ENCODE data around the gene LIM2. TPM values are rescaled to one million over a fixed set of nuclear protein-coding genes. Genes with fewer than 3 reads are reported as not detected.
A peak's percentile ranks its signal among the peaks of the same experiment; 100 is the strongest.

The LIM2 gene
- total RNA-seq, 1 experiment from 2014 or later: not detected

DNA sequence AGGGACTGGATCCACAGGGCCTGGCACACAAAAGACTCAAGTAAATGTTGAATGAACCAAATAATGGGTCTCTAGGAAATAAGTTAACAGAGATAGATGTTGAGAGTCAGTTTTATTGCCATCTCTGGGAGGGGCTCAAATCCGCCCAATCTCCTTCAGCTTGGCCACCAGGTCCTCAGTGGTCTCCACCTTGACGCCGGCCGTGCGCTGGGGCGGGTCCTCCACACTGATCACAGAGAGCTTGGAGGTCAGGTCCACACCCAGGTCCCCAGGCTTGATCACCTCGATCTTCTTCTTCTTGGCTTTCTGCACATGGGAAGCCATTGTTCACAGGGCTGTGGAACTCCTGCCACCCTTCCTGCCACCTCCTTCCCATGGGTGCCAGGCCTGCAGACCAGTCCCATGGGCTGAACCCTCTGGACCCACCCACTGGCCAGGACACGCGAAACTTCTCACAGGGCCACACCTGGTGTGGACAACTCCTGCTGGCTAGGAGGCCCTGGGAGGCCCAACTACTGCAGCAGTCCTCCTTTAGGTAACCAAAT is 42.6 kb downstream of the LIM2 start:
- Histone ChIP-seq H2AFZ (ENCODE audit: low read length) (no peak overlapping the region), H3K27ac (ENCODE audit: low read length) (peak overlapping the region; percentile 69), H3K9me2 (replicated peaks; ENCODE audit: insufficient read depth, low read length) (no peaks in the 10 kb centered on the region), H3K9me3 (ENCODE audit: low read length) (no peaks in the 10 kb centered on the region), H3K27me3 (ENCODE audit: low read length) (no peaks in the 10 kb centered on the region), H3K4me1 (ENCODE audit: low read length) (peaks cover 31% of the 10 kb centered on the region), H3K79me2 (ENCODE audit: low read length) (no peaks in the 10 kb centered on the region), H3K36me3 (ENCODE audit: insufficient read depth, low read length) (peaks cover 15% of the 10 kb centered on the region), H3K4me3 (ENCODE audit: low read length) (no peak overlapping the region), H4K20me1 (ENCODE audit: insufficient read depth, low read depth, low read length) (no peaks in the 10 kb centered on the region), H3K9ac (ENCODE audit: low read length) (peak overlapping the region; percentile 44), H3K4me2 (ENCODE audit: low read depth, low read length, poor library complexity, severe bottlenecking) (peak overlapping the region; percentile 40)
- no peak for DNase-seq

- DNase-seq: peak; percentile 54
- Histone ChIP-seq H3K27ac (ENCODE audit: low read length) (no peak overlapping the region), H3K4me2 (ENCODE audit: low read depth, low read length, poor library complexity, severe bottlenecking) (peak overlapping the region; percentile 40), H3K9ac (ENCODE audit: low read length) (no peak overlapping the region), H3K4me1 (ENCODE audit: low read length) (peaks cover 44% of the 10 kb centered on the region), H3K79me2 (ENCODE audit: low read length) (no peaks in the 10 kb centered on the region), H3K4me3 (ENCODE audit: low read length) (no peak overlapping the region), H3K9me3 (ENCODE audit: low read length) (no peaks in the 10 kb centered on the region), H4K20me1 (ENCODE audit: insufficient read depth, low read depth, low read length) (no peaks in the 10 kb centered on the region), H3K27me3 (ENCODE audit: low read length) (no peaks in the 10 kb centered on the region), H3K36me3 (ENCODE audit: insufficient read depth, low read length) (peaks cover 8% of the 10 kb centered on the region; the same call in 1 of the 2 replicates), H2AFZ (ENCODE audit: low read length) (no peak overlapping the region), H3K9me2 (replicated peaks; ENCODE audit: insufficient read depth, low read length) (no peaks in the 10 kb centered on the region)
Observed at GRCh38 chr19:51342631-51343569, 44.9 kb downstream of the LIM2 start.

DNA sequence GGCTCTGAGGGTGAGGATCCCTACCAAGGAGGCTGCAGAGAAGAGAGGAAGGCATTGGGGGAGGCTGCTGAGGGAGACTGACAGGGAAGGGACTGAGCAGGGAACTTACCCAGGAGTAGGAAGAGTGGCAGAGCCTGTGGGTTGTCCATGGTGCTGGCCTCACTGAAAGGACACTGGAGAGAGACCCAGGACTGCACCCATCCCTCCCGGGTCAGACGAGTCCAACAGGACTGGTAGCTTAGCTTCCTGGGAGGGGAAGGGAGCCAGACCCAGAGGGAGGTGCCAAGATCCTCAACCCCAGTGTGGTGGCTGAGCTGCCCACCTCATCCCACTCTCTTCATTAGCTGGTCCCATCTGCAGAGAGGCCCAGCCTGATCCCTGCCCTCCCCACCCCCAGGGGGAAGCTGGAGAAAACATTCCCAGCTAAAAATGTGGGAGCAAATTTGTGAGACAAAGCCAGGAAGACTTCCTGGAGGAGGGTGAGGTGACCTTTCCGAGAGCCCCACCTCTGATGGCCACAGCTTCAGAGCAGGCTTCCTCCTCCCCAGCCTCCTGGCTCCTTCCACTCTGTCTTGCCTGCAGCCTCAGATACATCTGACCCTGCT is 45.7 kb downstream of the LIM2 start, which contains the start of gene VSIG10L:
VSIG10L (minus strand) TSS at position 164 of the 605 bp plus-strand sequence; CDS start at position 149, 15 bp downstream.
- Histone ChIP-seq H3K36me3 (ENCODE audit: insufficient read depth, low read length) (peaks cover 4% of the 10 kb centered on the region; the same call in 1 of the 2 replicates), H4K20me1 (ENCODE audit: insufficient read depth, low read depth, low read length) (no peaks in the 10 kb centered on the region), H2AFZ (ENCODE audit: low read length) (no peak within 1 kb of the TSS), H3K4me2 (ENCODE audit: low read depth, low read length, poor library complexity, severe bottlenecking) (no peak within 1 kb of the TSS), H3K9me3 (ENCODE audit: low read length) (no peaks in the 10 kb centered on the region), H3K9me2 (replicated peaks; ENCODE audit: insufficient read depth, low read length) (no peaks in the 10 kb centered on the region), H3K79me2 (ENCODE audit: low read length) (no peaks in the 10 kb centered on the region), H3K27ac (ENCODE audit: low read length) (no peak within 1 kb of the TSS), H3K4me3 (ENCODE audit: low read length) (no peak within 1 kb of the TSS), H3K9ac (ENCODE audit: low read length) (no peak within 1 kb of the TSS), H3K4me1 (ENCODE audit: low read length) (peaks cover 44% of the 10 kb centered on the region), H3K27me3 (ENCODE audit: low read length) (no peaks in the 10 kb centered on the region)
- DNase-seq: peak; percentile 55

GRCh38 chr19:51341066-51341465 is 46.7 kb downstream of the LIM2 start:
- Histone ChIP-seq H2AFZ (ENCODE audit: low read length) (no peak overlapping the region), H3K9me3 (ENCODE audit: low read length) (no peaks in the 10 kb centered on the region), H3K27ac (ENCODE audit: low read length) (no peak overlapping the region), H3K36me3 (ENCODE audit: insufficient read depth, low read length) (no peaks in the 10 kb centered on the region; the same call in 1 of the 2 replicates), H3K4me3 (ENCODE audit: low read length) (no peak overlapping the region), H3K27me3 (ENCODE audit: low read length) (no peaks in the 10 kb centered on the region), H3K9ac (ENCODE audit: low read length) (no peak overlapping the region), H3K4me1 (ENCODE audit: low read length) (peaks cover 44% of the 10 kb centered on the region), H3K79me2 (ENCODE audit: low read length) (no peaks in the 10 kb centered on the region), H4K20me1 (ENCODE audit: insufficient read depth, low read depth, low read length) (no peaks in the 10 kb centered on the region), H3K9me2 (replicated peaks; ENCODE audit: insufficient read depth, low read length) (no peaks in the 10 kb centered on the region), H3K4me2 (ENCODE audit: low read depth, low read length, poor library complexity, severe bottlenecking) (no peak overlapping the region)
- no peak for DNase-seq

DNA sequence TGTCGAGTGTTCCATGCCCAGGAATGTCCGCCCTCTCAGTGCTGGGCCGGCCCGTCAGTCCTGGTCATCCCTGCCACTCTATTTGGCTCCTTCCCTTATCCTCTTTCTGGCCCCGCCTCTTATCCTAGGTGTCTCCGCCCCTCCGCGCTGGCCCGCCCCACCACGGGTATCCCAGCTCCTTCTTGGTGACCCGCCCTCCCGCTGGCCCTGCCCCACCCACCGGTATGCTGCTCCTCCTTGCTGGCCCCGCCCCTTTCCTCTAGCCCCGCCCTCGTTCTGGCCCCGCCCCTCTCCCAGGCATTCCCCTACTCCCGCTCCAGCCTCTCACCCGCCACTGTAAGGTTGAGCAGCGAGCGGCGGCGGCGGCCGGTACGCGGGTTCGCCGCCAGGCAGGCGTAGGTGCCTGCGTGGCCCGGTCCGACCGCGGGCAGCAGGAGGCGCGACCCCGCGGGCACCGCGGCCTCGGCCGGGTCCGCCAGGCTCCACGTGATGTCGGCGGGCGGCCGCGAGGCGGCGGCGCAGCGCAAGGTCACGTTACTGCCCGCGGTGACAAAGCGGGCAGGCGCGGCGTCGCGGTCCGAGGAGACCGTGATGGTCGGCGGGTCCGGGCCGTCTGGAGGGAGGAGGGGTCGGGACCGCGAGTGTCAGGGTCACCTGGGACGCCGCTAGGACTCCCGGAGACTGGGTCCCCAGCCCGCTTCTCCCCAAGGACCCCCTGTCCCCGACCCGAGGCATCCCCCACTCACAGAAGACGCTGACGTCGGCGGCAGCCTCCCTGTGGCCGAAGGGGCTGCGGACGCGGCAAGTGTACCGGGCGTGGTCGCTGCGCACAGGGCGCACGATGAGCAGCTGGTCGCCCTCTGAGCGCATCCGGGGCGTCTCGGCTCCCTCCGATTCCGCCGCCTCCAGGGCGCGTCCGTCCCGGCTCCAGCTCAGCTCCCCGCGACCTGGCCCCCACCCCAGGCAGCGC is 47.8 kb downstream of the LIM2 start:
- no peak overlapping the region for H2AFZ ChIP-seq (ENCODE audit: low read length)
- H3K9me2 ChIP-seq (replicated peaks; ENCODE audit: insufficient read depth, low read length): no peaks in the 10 kb centered on the region
- H3K9me3 ChIP-seq (ENCODE audit: low read length): no peaks in the 10 kb centered on the region
- H3K4me2 ChIP-seq (ENCODE audit: low read depth, low read length, poor library complexity, severe bottlenecking): peak overlapping the region; percentile 65
- H3K27ac ChIP-seq (ENCODE audit: low read length): no peak overlapping the region
- no peaks in the 10 kb centered on the region for H3K27me3 ChIP-seq (ENCODE audit: low read length)
- DNase-seq: peak; percentile 97
- no peaks in the 10 kb centered on the region for H3K79me2 ChIP-seq (ENCODE audit: low read length)
- peaks cover 38% of the 10 kb centered on the region for H3K4me1 ChIP-seq (ENCODE audit: low read length)
- H3K36me3 ChIP-seq (ENCODE audit: insufficient read depth, low read length): no peaks in the 10 kb centered on the region
- H4K20me1 ChIP-seq (ENCODE audit: insufficient read depth, low read depth, low read length): no peaks in the 10 kb centered on the region
- H3K4me3 ChIP-seq (ENCODE audit: low read length): peak overlapping the region; percentile 66; the same call in 1 of the 2 replicates
- H3K9ac ChIP-seq (ENCODE audit: low read length): peak overlapping the region; percentile 67; the same call in 1 of the 2 replicates

- no peak overlapping the region for H3K27ac ChIP-seq (ENCODE audit: low read length)
- H3K4me1 ChIP-seq (ENCODE audit: low read length): peaks cover 33% of the 10 kb centered on the region
- no peaks in the 10 kb centered on the region for H4K20me1 ChIP-seq (ENCODE audit: insufficient read depth, low read depth, low read length)
- H3K4me3 ChIP-seq (ENCODE audit: low read length): peak overlapping the region; percentile 66
- no peak for DNase-seq
- H3K9me2 ChIP-seq (replicated peaks; ENCODE audit: insufficient read depth, low read length): no peaks in the 10 kb centered on the region
- H2AFZ ChIP-seq (ENCODE audit: low read length): peak overlapping the region; percentile 50; the same call in 1 of the 2 replicates
- H3K9ac ChIP-seq (ENCODE audit: low read length): peak overlapping the region; percentile 67
- H3K27me3 ChIP-seq (ENCODE audit: low read length): no peaks in the 10 kb centered on the region
- H3K36me3 ChIP-seq (ENCODE audit: insufficient read depth, low read length): no peaks in the 10 kb centered on the region
- H3K79me2 ChIP-seq (ENCODE audit: low read length): no peaks in the 10 kb centered on the region
- H3K9me3 ChIP-seq (ENCODE audit: low read length): no peaks in the 10 kb centered on the region
- peak overlapping the region; percentile 65 for H3K4me2 ChIP-seq (ENCODE audit: low read depth, low read length, poor library complexity, severe bottlenecking)
Observed at GRCh38 chr19:51339313-51339686, 48.5 kb downstream of the LIM2 start.

- Histone ChIP-seq H4K20me1 (ENCODE audit: insufficient read depth, low read depth, low read length) (no peaks in the 10 kb centered on the region), H3K36me3 (ENCODE audit: insufficient read depth, low read length) (no peaks in the 10 kb centered on the region), H3K9me3 (ENCODE audit: low read length) (no peaks in the 10 kb centered on the region), H3K9ac (ENCODE audit: low read length) (peak overlapping the region; percentile 67), H3K9me2 (replicated peaks; ENCODE audit: insufficient read depth, low read length) (no peaks in the 10 kb centered on the region), H3K27me3 (ENCODE audit: low read length) (no peaks in the 10 kb centered on the region), H3K79me2 (ENCODE audit: low read length) (no peaks in the 10 kb centered on the region), H3K27ac (ENCODE audit: low read length) (peak overlapping the region; percentile 30; the same call in 1 of the 2 replicates), H3K4me1 (ENCODE audit: low read length) (peaks cover 31% of the 10 kb centered on the region), H3K4me3 (ENCODE audit: low read length) (peak overlapping the region; percentile 66), H3K4me2 (ENCODE audit: low read depth, low read length, poor library complexity, severe bottlenecking) (peak overlapping the region; percentile 65), H2AFZ (ENCODE audit: low read length) (peak overlapping the region; percentile 50)
- peak; percentile 97 for DNase-seq
Observed at GRCh38 chr19:51338563-51339312, 49.0 kb downstream of the LIM2 start.

Data from Karpas-422 (cell line).